ENCODE measurements around the gene CD4. TPM values are rescaled to one million over a fixed set of nuclear protein-coding genes. Genes with fewer than 3 reads are reported as not detected.

CD4 gene
- total and polyA plus RNA-seq, 4 donors: 15.9 to 44.8 (median 32.0) TPM

DNA sequence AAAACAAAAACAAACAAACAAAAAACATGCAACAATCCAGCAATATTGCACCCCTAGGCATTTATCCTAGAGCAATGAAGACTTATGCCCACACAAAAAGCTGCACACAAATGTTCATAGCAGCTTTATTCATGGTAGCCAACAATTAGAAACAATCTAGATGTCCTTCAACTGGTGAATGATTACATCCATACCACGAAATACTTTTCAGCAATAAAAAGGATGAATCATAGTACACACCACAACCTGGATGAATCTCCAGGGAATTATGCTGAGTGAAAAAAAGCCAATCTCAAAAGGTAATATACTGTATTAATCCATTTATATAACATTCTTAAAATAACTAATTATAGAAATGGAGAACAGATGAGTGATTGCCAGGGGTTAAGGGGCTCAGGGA lies 17.8 kb downstream of the CD4 start:
- Histone ChIP-seq H3K27ac (ENCODE audit: low read depth in 1 of 2, low read length in 2 of 2) (no peak overlapping the region), H3K4me3 (ENCODE audit: low read depth in 1 of 3, low read length in 3 of 3) (no peak overlapping the region), H3K4me1 (ENCODE audit: control insufficient read depth in 4 of 4, insufficient read depth in 4 of 4, low read length in 3 of 4) (no peaks in the 10 kb centered on the region), H3K36me3 (ENCODE audit: control insufficient read depth in 4 of 4, insufficient read depth in 3 of 4, low read depth in 1 of 4, low read length in 3 of 4) (no peaks in the 10 kb centered on the region), H3K9me3 (ENCODE audit: control insufficient read depth in 4 of 4, low read length in 3 of 4) (no peaks in the 10 kb centered on the region), H3K27me3 (ENCODE audit: control insufficient read depth in 4 of 4, insufficient read depth in 4 of 4, low read length in 3 of 4) (no peaks in the 10 kb centered on the region), H3K9ac (ENCODE audit: low read depth in 1 of 2, low read length in 2 of 2) (no peak overlapping the region)
- no peak for DNase-seq (ENCODE audit: low spot score)
- TF ChIP-seq RXRA (IDR thresholded peaks at IDR 0.05): no peak
- no peak for TF ChIP-seq FOXA1 (IDR thresholded peaks at IDR 0.05)
- TF ChIP-seq HNF4A (conservative IDR thresholded peaks at IDR 0.05): no peak
- TF ChIP-seq FOXA2 (IDR thresholded peaks at IDR 0.05): no peak
- WGBS: 81% methylated on average over 1 of the region's 1 CpG

DNA sequence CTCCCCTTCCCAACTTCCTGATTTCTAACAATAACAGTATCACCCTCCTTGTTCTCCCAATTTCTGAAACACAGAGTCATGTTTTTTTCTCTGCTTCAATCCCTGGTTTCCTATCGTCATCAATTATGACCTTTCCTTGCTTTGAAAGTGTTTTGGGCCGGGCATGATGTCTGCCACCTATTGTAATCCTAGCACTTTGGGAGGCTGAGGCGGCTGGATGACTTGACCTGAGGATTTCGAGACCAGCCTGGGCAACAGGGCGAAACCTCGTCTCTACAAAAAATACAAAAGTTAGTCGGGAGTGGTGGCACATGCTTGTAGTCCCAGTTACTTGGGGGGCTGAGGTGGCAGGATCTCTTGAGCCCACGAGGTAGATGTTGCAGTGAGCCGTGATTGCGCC lies 19.7 kb downstream of the CD4 start:
- no peak overlapping the region for H3K4me3 ChIP-seq (ENCODE audit: low read depth in 1 of 3, low read length in 3 of 3)
- WGBS: 83% methylated on average over 10 of the region's 10 CpGs
- no peak overlapping the region for H3K9ac ChIP-seq (ENCODE audit: low read depth in 1 of 2, low read length in 2 of 2)
- H3K27me3 ChIP-seq (ENCODE audit: control insufficient read depth in 4 of 4, insufficient read depth in 4 of 4, low read length in 3 of 4): no peaks in the 10 kb centered on the region
- H3K36me3 ChIP-seq (ENCODE audit: control insufficient read depth in 4 of 4, insufficient read depth in 3 of 4, low read depth in 1 of 4, low read length in 3 of 4): no peaks in the 10 kb centered on the region
- H3K27ac ChIP-seq (ENCODE audit: low read depth in 1 of 2, low read length in 2 of 2): no peak overlapping the region
- no peak for DNase-seq (ENCODE audit: low spot score)
- no peaks in the 10 kb centered on the region for H3K9me3 ChIP-seq (ENCODE audit: control insufficient read depth in 4 of 4, low read length in 3 of 4)
- TF ChIP-seq, protein P1, sequence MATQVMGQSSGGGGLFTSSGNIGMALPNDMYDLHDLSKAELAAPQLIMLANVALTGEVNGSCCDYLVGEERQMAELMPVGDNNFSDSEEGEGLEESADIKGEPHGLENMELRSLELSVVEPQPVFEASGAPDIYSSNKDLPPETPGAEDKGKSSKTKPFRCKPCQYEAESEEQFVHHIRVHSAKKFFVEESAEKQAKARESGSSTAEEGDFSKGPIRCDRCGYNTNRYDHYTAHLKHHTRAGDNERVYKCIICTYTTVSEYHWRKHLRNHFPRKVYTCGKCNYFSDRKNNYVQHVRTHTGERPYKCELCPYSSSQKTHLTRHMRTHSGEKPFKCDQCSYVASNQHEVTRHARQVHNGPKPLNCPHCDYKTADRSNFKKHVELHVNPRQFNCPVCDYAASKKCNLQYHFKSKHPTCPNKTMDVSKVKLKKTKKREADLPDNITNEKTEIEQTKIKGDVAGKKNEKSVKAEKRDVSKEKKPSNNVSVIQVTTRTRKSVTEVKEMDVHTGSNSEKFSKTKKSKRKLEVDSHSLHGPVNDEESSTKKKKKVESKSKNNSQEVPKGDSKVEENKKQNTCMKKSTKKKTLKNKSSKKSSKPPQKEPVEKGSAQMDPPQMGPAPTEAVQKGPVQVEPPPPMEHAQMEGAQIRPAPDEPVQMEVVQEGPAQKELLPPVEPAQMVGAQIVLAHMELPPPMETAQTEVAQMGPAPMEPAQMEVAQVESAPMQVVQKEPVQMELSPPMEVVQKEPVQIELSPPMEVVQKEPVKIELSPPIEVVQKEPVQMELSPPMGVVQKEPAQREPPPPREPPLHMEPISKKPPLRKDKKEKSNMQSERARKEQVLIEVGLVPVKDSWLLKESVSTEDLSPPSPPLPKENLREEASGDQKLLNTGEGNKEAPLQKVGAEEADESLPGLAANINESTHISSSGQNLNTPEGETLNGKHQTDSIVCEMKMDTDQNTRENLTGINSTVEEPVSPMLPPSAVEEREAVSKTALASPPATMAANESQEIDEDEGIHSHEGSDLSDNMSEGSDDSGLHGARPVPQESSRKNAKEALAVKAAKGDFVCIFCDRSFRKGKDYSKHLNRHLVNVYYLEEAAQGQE (IDR thresholded peaks at IDR 0.05): no peak
- no peak for TF ChIP-seq GABPA (IDR thresholded peaks at IDR 0.05 in 1 of 2, conservative IDR thresholded peaks at IDR 0.05 in 1 of 2)
- TF ChIP-seq, protein P2, sequence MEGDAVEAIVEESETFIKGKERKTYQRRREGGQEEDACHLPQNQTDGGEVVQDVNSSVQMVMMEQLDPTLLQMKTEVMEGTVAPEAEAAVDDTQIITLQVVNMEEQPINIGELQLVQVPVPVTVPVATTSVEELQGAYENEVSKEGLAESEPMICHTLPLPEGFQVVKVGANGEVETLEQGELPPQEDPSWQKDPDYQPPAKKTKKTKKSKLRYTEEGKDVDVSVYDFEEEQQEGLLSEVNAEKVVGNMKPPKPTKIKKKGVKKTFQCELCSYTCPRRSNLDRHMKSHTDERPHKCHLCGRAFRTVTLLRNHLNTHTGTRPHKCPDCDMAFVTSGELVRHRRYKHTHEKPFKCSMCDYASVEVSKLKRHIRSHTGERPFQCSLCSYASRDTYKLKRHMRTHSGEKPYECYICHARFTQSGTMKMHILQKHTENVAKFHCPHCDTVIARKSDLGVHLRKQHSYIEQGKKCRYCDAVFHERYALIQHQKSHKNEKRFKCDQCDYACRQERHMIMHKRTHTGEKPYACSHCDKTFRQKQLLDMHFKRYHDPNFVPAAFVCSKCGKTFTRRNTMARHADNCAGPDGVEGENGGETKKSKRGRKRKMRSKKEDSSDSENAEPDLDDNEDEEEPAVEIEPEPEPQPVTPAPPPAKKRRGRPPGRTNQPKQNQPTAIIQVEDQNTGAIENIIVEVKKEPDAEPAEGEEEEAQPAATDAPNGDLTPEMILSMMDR (IDR thresholded peaks at IDR 0.05; ENCODE audit: low read depth, low read length, missing input control): no peak
- TF ChIP-seq, protein P3, sequence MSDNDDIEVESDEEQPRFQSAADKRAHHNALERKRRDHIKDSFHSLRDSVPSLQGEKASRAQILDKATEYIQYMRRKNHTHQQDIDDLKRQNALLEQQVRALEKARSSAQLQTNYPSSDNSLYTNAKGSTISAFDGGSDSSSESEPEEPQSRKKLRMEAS (IDR thresholded peaks at IDR 0.05): no peak
- TF ChIP-seq TAF1 (conservative IDR thresholded peaks at IDR 0.05): no peak
- TF ChIP-seq JUND (IDR thresholded peaks at IDR 0.05): no peak
- no peak for TF ChIP-seq HNF4G (IDR thresholded peaks at IDR 0.05)
- no peak for TF ChIP-seq FOXA1 (IDR thresholded peaks at IDR 0.05)
- no peak for TF ChIP-seq RXRA (IDR thresholded peaks at IDR 0.05)
- TF ChIP-seq EGR1 (IDR thresholded peaks at IDR 0.05; ENCODE audit: low read depth in 2 of 2): no peak
- TF ChIP-seq SP1 (IDR thresholded peaks at IDR 0.05): no peak
- TF ChIP-seq FOXA2 (IDR thresholded peaks at IDR 0.05): no peak
- no peak for TF ChIP-seq HNF4A (conservative IDR thresholded peaks at IDR 0.05)
- TF ChIP-seq RAD21 (IDR thresholded peaks at IDR 0.05): no peak
- TF ChIP-seq, protein P4, sequence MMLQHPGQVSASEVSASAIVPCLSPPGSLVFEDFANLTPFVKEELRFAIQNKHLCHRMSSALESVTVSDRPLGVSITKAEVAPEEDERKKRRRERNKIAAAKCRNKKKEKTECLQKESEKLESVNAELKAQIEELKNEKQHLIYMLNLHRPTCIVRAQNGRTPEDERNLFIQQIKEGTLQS (IDR thresholded peaks at IDR 0.05): no peak
- no peak for TF ChIP-seq YY1 (IDR thresholded peaks at IDR 0.05)
- TF ChIP-seq, protein P5, sequence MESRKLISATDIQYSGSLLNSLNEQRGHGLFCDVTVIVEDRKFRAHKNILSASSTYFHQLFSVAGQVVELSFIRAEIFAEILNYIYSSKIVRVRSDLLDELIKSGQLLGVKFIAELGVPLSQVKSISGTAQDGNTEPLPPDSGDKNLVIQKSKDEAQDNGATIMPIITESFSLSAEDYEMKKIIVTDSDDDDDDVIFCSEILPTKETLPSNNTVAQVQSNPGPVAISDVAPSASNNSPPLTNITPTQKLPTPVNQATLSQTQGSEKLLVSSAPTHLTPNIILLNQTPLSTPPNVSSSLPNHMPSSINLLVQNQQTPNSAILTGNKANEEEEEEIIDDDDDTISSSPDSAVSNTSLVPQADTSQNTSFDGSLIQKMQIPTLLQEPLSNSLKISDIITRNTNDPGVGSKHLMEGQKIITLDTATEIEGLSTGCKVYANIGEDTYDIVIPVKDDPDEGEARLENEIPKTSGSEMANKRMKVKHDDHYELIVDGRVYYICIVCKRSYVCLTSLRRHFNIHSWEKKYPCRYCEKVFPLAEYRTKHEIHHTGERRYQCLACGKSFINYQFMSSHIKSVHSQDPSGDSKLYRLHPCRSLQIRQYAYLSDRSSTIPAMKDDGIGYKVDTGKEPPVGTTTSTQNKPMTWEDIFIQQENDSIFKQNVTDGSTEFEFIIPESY (IDR thresholded peaks at IDR 0.05): no peak
- TF ChIP-seq NR2F2 (IDR thresholded peaks at IDR 0.05): no peak
- no peaks in the 10 kb centered on the region for H3K4me1 ChIP-seq (ENCODE audit: control insufficient read depth in 4 of 4, insufficient read depth in 4 of 4, low read length in 3 of 4)

All from liver (tissue), 9 donors.